ENCODE results near the gene PARD3.

DNA sequence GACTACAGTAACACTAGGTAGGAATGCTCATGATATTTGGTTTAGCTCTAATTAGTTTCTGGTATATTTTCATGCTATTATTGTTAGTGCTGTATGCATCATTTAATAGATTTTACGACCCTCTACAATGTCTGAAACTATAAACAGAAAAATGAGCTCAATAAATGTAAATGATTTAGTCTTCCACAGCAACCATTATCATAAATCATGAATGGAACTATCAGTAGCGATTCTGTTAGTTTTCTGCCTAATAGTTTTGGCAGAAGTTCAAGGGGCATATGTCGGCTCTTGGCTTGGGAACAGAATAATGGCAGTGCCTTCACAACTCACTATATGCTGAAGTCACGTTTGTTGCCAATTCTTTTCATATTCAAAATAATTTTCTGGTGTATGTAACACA lies 494.8 kb downstream of the PARD3 start:
- TF ChIP-seq TAF1 (IDR thresholded peaks at IDR 0.05; ENCODE audit: borderline replicate concordance, insufficient read depth, low read length) (no peak), REST (IDR thresholded peaks at IDR 0.05; ENCODE audit: insufficient read depth in 1 of 2, low read depth in 2 of 2, low read length in 2 of 2) (no peak), POLR2AphosphoS5 (IDR thresholded peaks at IDR 0.05; ENCODE audit: low read depth, low read length) (no peak), SIN3A (IDR thresholded peaks at IDR 0.05; ENCODE audit: borderline replicate concordance, insufficient read depth, low read length) (no peak), FOXP2 (optimal IDR thresholded peaks at IDR 0.05; ENCODE audit: borderline replicate concordance, extremely low read depth, extremely low read length, insufficient read depth) (no peak)
